A549 (cell line): ENCODE results near the gene RGSL1. TPM values are rescaled to one million over a fixed set of nuclear protein-coding genes. Genes with fewer than 3 reads are reported as not detected.
A peak's percentile ranks its signal among the peaks of the same experiment; 100 is the strongest.

Source experiments
- ATAC-seq, 2 experiments: fragments of 200-7000 bp in 1 of 2; fragments of >200 bp in 1 of 2; cut with Nextera tagmentation in 1 of 2; cut with Tn5 transposase in 1 of 2; 3 replicates each; pipeline versions ENCODE4 v1.8.0 to v1.9.1; 2018 to 2020; ENCODE audit warnings: mild to moderate bottlenecking in 1 of 2, moderate library complexity in 1 of 2
- CTCF ChIA-PET: fragments of 300-600 bp; sonication (Branson Sonifier 250); formaldehyde crosslinking; extraction: SDS; loops from one replicate; lab custom pipeline; 2021; ENCODE audit warnings: antibody characterized with exemption, inconsistent platforms; lab: Yijun Ruan, JAX
- POLR2A ChIA-PET: fragments of 350-600 bp; formaldehyde crosslinking; extraction: SDS; loops from one replicate; lab custom pipeline; 2021; ENCODE audit warnings: antibody characterized with exemption, inconsistent platforms; lab: Yijun Ruan, JAX
- DNase-seq, 2 experiments: peaks; one replicate each; pipeline versions ENCODE4 v3.0.0 to v3.0.0-alpha.2; 2011 to 2016; ENCODE audit warnings: low read depth in 1 of 2, low spot score in 1 of 2
- FAIRE-seq: peaks from 2 replicates; lab custom pipeline; 2011; peaks lifted over from hg19 to GRCh38; lab: Jason Lieb, UNC
- H3K27ac ChIP-seq, 2 experiments: fragments of >200 bp; sonication (Bioruptor Twin); formaldehyde crosslinking; 3 replicates each; pipeline ENCODE4 v1.5.1; 2016 to 2017
- H3K4me1 ChIP-seq: fragments of >200 bp; sonication (Bioruptor Twin); formaldehyde crosslinking; 3 replicates; pipeline ENCODE4 v1.6.1; 2016
- H3K4me2 ChIP-seq: fragments of >200 bp; sonication (Bioruptor Twin); formaldehyde crosslinking; 3 replicates; pipeline ENCODE4 v1.6.1; 2016
- H3K4me3 ChIP-seq: fragments of >200 bp; sonication (Bioruptor Twin); formaldehyde crosslinking; 3 replicates; pipeline ENCODE4 v1.5.1; 2016
- H3K9me3 ChIP-seq: fragments of >200 bp; sonication (Bioruptor Twin); formaldehyde crosslinking; 3 replicates; pipeline ENCODE4 v1.6.1; 2016
- BHLHE40 ChIP-seq: IDR thresholded peaks from 2 replicates; pipeline ENCODE4 v1.6.1; 2012; ENCODE audit warnings: low read depth, low read length, inconsistent platforms
- CEBPB ChIP-seq, 2 experiments: fragments of >200 bp in 1 of 2; sonication (Bioruptor Twin) in 1 of 2; formaldehyde crosslinking in 1 of 2; IDR thresholded peaks; 2 replicates each; pipeline ENCODE4 v1.6.1; 2012 to 2016
- CHD4 ChIP-seq: fragments of 200-600 bp; sonication (generic); IDR thresholded peaks from 2 replicates; pipeline ENCODE4 v1.6.1; 2016; ENCODE audit warnings: antibody characterized with exemption, mild to moderate bottlenecking, borderline replicate concordance
- EHMT2 ChIP-seq: fragments of 200-600 bp; sonication (generic); IDR thresholded peaks from 2 replicates; pipeline ENCODE4 v1.6.1; 2016; ENCODE audit warnings: antibody characterized with exemption, low read depth, mild to moderate bottlenecking, moderate library complexity
- EP300 ChIP-seq, 2 experiments: fragments of >200 bp; sonication (Bioruptor Twin); formaldehyde crosslinking; IDR thresholded peaks; 2 replicates in 1 of 2; 3 replicates in 1 of 2; pipeline ENCODE4 v1.6.1; 2016 to 2017
- ESRRA ChIP-seq: fragments of 150-350 bp; IDR thresholded peaks from 2 replicates; pipeline ENCODE4 v1.6.1; 2014; ENCODE audit warnings: mild to moderate bottlenecking, low read length, borderline replicate concordance
- HOXB5 ChIP-seq: fragments of 250-450 bp; sonication (Bioruptor Pico); IDR thresholded peaks from 2 replicates; pipeline ENCODE4 v1.5.0; 2020; ENCODE audit warnings: mild to moderate bottlenecking, moderate library complexity
- KDM1A ChIP-seq: fragments of 200-600 bp; sonication (generic); IDR thresholded peaks from 2 replicates; pipeline ENCODE4 v1.6.1; 2016; ENCODE audit warnings: low read depth, mild to moderate bottlenecking
- MAFK ChIP-seq: fragments of 450-650 bp; IDR thresholded peaks from 2 replicates; pipeline ENCODE4 v1.6.1; 2014; ENCODE audit not compliant: partially characterized antibody
- MYC ChIP-seq: IDR thresholded peaks from 2 replicates; pipeline ENCODE4 v1.6.1; 2012; ENCODE audit warnings: mild to moderate bottlenecking, inconsistent platforms, low read length, improper control_type of control experiment, borderline replicate concordance
- NFE2L2 ChIP-seq: fragments of 150-350 bp; conservative IDR thresholded peaks from 2 replicates; pipeline ENCODE4 v1.6.1; 2014; ENCODE audit warnings: low read length
- PHF8 ChIP-seq: fragments of 200-600 bp; sonication (generic); IDR thresholded peaks from 2 replicates; pipeline ENCODE4 v1.6.1; 2016; ENCODE audit warnings: low read depth, mild to moderate bottlenecking, antibody characterized with exemption, moderate library complexity, borderline replicate concordance
- RAD21 ChIP-seq, 2 experiments: fragments of >200 bp in 1 of 2; sonication (Bioruptor Twin) in 1 of 2; formaldehyde crosslinking in 1 of 2; IDR thresholded peaks in 1 of 2; conservative IDR thresholded peaks in 1 of 2; 2 replicates in 1 of 2; 3 replicates in 1 of 2; pipeline ENCODE4 v1.6.1; 2012 to 2018; ENCODE audit warnings: inconsistent platforms in 1 of 2
- RCOR1 ChIP-seq: fragments of 150-350 bp; IDR thresholded peaks from 2 replicates; pipeline ENCODE4 v1.6.1; 2014; ENCODE audit warnings: antibody characterized with exemption, low read length, low read depth
- TP53 ChIP-seq: fragments of 250-450 bp; sonication (Bioruptor Pico); IDR thresholded peaks from 2 replicates; pipeline ENCODE4 v1.5.0; 2021; ENCODE audit warnings: mild to moderate bottlenecking, moderate library complexity
- WGBS: methylation state at CpG from one replicate; pipeline ENCODE4 v1.1.6; 2017; ENCODE audit errors: missing lambda C conversion rate; 5-methylcytosine and 5-hydroxymethylcytosine counted together
- polyA plus RNA-seq, 4 experiments: library from polyadenylated mRNA; depleted of rRNA in 3 of 4; stranded (reverse); fragments of >200 nt; fragmentation: RNase III in 1 of 4; extraction: RNeasy Plus Mini Kit Qiagen cat#74134 plus additional on column Dnase treatment in 1 of 4; gene quantifications; 2 replicates in 3 of 4; 3 replicates in 1 of 4; pipeline ENCODE4 v1.2.3, GENCODE V29; 2011 to 2017
- TF ChIP-seq, protein P1 (sequence below): fragments of 450-650 bp; IDR thresholded peaks from 2 replicates; pipeline ENCODE4 v1.6.1; 2014; ENCODE audit warnings: antibody characterized with exemption
- TF ChIP-seq, protein P2 (sequence below): fragments of >200 bp; sonication (Bioruptor Twin); formaldehyde crosslinking; IDR thresholded peaks from 3 replicates; pipeline ENCODE4 v1.5.1; 2016
- TF ChIP-seq, protein P3 (sequence below): IDR thresholded peaks from 2 replicates; pipeline ENCODE4 v1.6.1; 2012
- TF ChIP-seq, protein P4 (sequence below): fragments of 250-450 bp; sonication (Bioruptor Pico); IDR thresholded peaks from 2 replicates; pipeline ENCODE4 v1.5.0; 2021; ENCODE audit warnings: mild to moderate bottlenecking, moderate library complexity, borderline replicate concordance
- TF ChIP-seq, protein P5 (sequence below): fragments of 250-450 bp; sonication (Bioruptor Pico); IDR thresholded peaks from 2 replicates; pipeline ENCODE4 v1.5.0; 2020; ENCODE audit warnings: low read depth, mild to moderate bottlenecking, moderate library complexity

The RGSL1 gene
- polyA plus RNA-seq, 2 of the 4 experiments (the other 2 are of a cell fraction), result not detected

DNA sequence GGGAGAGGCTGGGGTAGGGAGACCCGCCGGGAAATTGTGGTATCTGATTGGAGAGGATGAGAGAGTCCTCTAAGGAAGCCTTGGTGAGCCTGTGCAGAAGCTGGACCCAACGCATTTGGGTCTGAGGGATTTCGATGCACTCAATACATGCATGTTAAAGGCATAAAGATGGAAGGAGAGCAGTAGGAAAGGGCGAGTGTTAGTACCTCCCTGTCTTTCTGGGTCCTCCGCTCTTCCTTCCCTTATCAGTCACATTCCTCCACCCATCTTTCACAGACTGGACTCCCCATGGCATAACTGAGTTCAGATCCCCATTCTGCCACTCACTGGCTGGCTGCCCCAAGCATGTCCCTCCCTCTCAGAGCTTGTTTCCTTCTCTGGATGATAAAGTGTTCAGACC lies 147.0 kb downstream of the RGSL1 start:
- no peak overlapping the region for H3K27ac ChIP-seq
- no peaks in the 10 kb centered on the region for H3K4me1 ChIP-seq
- DNase-seq (no peak), ATAC-seq (no peak), FAIRE-seq (no peak)
- H3K4me3 ChIP-seq, result no peak overlapping the region
- TF ChIP-seq CHD4 (no peak), MAFK (no peak), EHMT2 (no peak)
- WGBS, result 70% methylated on average over 6 of the region's 6 CpGs
- CTCF ChIA-PET, result interaction anchor here (0.7 to 14.3 kb wide), 4 partner anchors 8 to 189 kb away, joined by 3 to 415 read pairs (median 3); partner anchors contain the start of gene NPL
- no peaks in the 10 kb centered on the region for H3K9me3 ChIP-seq
- H3K4me2 ChIP-seq, result no peak overlapping the region
- POLR2A ChIA-PET, result no interaction called here

DNA sequence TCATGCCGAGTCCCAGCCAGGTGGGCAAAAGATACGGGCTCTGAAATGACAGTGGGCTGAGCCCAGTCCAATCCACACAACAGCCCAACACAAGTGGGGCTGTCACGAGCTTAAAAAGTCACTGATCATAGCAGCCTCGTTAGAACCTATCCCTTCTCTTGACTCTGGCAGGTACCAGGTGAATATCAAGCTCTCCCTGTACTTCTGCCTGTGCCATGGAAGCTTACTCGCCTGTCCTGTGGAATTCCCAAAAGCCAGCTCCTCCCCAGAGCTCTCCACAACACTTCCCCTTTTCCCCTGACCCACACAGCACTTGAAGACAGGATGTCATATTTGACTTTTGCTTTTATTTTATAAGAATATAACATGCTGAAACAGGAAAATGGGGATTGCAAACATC lies 148.3 kb downstream of the RGSL1 start:
- WGBS, result 45% methylated on average over 5 of the region's 5 CpGs
- no peaks in the 10 kb centered on the region for H3K4me1 ChIP-seq
- ChIA-PET POLR2A (no interaction called here), CTCF (interaction anchor here (1.0 to 14.3 kb wide), 5 partner anchors 9 to 514 kb away, joined by 3 to 415 read pairs (median 34); partner anchors contain the start of genes NPL and RNASEL)
- TF ChIP-seq KDM1A (no peak), CEBPB (IDR thresholded peaks at IDR 0.05) (no peak), EP300 (IDR thresholded peaks at IDR 0.05) (no peak), CHD4 (no peak), RCOR1 (no peak), NFE2L2 (no peak)
- no peak for DNase-seq
- no peaks in the 10 kb centered on the region for H3K9me3 ChIP-seq
- no peak overlapping the region for H3K4me3 ChIP-seq
- no peak overlapping the region for H3K27ac ChIP-seq
- H3K4me2 ChIP-seq, result no peak overlapping the region
- FAIRE-seq, result no peak
- no peak for ATAC-seq

DNA sequence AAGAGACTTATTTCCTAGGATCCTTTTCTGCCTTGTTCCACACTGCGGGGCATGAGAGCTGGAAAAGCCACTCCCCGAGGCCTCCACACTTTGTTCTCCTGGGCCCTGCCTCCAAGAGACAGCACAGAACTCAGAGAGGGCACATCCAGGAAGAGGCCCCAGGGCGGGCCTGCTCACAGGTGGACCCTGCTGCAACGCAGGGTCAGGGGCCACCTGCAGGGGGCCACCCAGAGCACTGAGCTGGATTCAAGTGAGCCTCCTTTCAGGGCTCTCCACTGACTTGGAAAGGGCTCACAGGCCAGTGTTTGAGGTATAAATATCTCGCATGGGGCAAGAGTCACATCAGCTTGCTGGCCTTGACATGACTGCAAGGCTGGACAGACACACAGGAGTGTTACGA lies 149.4 kb downstream of the RGSL1 start:
- peaks cover 5% of the 10 kb centered on the region; the same call in 1 of the 3 replicates for H3K4me1 ChIP-seq
- CTCF ChIA-PET, result interaction anchor here (1.0 to 14.3 kb wide), 8 partner anchors 10 to 1317 kb away, joined by 3 to 415 read pairs (median 12); partner anchors contain the start of genes NPL and RNASEL
- H3K4me2 ChIP-seq, result no peak overlapping the region
- TF ChIP-seq, protein P1, sequence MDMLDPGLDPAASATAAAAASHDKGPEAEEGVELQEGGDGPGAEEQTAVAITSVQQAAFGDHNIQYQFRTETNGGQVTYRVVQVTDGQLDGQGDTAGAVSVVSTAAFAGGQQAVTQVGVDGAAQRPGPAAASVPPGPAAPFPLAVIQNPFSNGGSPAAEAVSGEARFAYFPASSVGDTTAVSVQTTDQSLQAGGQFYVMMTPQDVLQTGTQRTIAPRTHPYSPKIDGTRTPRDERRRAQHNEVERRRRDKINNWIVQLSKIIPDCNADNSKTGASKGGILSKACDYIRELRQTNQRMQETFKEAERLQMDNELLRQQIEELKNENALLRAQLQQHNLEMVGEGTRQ, result no peak
- TF ChIP-seq ESRRA, result no peak
- TF ChIP-seq, protein P2, sequence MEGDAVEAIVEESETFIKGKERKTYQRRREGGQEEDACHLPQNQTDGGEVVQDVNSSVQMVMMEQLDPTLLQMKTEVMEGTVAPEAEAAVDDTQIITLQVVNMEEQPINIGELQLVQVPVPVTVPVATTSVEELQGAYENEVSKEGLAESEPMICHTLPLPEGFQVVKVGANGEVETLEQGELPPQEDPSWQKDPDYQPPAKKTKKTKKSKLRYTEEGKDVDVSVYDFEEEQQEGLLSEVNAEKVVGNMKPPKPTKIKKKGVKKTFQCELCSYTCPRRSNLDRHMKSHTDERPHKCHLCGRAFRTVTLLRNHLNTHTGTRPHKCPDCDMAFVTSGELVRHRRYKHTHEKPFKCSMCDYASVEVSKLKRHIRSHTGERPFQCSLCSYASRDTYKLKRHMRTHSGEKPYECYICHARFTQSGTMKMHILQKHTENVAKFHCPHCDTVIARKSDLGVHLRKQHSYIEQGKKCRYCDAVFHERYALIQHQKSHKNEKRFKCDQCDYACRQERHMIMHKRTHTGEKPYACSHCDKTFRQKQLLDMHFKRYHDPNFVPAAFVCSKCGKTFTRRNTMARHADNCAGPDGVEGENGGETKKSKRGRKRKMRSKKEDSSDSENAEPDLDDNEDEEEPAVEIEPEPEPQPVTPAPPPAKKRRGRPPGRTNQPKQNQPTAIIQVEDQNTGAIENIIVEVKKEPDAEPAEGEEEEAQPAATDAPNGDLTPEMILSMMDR, result peak; percentile 15; the same call in 2 of the 3 replicates
- TF ChIP-seq, protein P3, sequence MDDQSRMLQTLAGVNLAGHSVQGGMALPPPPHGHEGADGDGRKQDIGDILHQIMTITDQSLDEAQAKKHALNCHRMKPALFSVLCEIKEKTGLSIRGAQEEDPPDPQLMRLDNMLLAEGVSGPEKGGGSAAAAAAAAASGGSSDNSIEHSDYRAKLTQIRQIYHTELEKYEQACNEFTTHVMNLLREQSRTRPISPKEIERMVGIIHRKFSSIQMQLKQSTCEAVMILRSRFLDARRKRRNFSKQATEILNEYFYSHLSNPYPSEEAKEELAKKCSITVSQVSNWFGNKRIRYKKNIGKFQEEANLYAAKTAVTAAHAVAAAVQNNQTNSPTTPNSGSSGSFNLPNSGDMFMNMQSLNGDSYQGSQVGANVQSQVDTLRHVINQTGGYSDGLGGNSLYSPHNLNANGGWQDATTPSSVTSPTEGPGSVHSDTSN, result no peak
- no peak overlapping the region for H3K27ac ChIP-seq
- no peak overlapping the region for H3K4me3 ChIP-seq
- DNase-seq (no peak), FAIRE-seq (no peak), ATAC-seq (peak in 1 of 2 experiments; percentile 39; a peak in 3 of 6 replicates)
- no peaks in the 10 kb centered on the region for H3K9me3 ChIP-seq
- POLR2A ChIA-PET, result interaction anchor here (0.6 kb wide), 1 partner anchor 665 kb away, joined by 9 read pairs; no protein-coding TSS in a partner anchor
- 67% methylated on average over 4 of the region's 6 CpGs for WGBS

DNA sequence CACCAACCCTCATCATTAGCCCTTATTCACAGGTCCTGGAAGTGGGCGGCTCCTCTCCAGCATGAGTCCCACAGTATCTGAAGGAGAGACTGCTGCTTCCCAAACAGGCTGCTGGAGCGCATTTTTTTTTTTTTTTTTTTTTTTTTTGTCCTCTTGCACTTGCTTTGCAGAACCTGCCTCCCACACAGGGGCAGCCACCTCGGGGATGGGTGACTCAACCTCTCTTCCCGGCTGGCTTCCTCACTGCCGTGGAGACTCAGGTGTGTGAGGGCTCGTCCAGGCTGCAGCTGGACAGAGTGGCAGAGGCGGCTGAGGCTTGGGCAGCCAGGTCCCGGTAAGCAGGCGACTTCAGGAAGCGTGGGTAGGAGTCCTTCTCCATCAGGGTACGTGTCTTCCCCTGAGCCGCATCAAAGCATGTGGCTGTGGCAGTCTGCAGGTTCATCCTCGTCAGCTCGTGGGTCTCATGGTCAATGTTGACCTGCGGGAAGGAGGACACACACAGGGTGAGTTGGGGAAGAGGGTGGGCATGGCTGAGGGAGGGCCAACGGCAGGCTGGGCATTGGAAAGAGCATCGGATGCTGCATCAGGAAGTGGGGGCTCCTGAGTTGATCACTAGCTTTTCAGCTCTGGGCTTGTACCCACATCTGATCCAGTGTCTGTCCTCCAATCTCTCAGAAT lies 150.2 kb downstream of the RGSL1 start:
- DNase-seq, result no peak
- Histone ChIP-seq H3K4me1 (peaks cover 8% of the 10 kb centered on the region; the same call in 2 of the 3 replicates), H3K4me2 (no peak overlapping the region), H3K9me3 (no peaks in the 10 kb centered on the region), H3K4me3 (no peak overlapping the region), H3K27ac (no peak overlapping the region)
- ChIA-PET POLR2A (no interaction called here), CTCF (interaction anchor here (0.6 to 14.3 kb wide), 27 partner anchors 9 to 1316 kb away, joined by 3 to 415 read pairs (median 4); partner anchors contain the start of genes NPL and RNASEL)
- no peak for FAIRE-seq
- WGBS, result 80% methylated on average over 16 of the region's 17 CpGs
- no peak for ATAC-seq
- TF ChIP-seq, protein P4, sequence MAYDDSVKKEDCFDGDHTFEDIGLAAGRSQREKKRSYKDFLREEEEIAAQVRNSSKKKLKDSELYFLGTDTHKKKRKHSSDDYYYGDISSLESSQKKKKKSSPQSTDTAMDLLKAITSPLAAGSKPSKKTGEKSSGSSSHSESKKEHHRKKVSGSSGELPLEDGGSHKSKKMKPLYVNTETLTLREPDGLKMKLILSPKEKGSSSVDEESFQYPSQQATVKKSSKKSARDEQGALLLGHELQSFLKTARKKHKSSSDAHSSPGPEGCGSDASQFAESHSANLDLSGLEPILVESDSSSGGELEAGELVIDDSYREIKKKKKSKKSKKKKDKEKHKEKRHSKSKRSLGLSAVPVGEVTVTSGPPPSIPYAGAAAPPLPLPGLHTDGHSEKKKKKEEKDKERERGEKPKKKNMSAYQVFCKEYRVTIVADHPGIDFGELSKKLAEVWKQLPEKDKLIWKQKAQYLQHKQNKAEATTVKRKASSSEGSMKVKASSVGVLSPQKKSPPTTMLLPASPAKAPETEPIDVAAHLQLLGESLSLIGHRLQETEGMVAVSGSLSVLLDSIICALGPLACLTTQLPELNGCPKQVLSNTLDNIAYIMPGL (CRISPR knock-in tag), result no peak
- TF ChIP-seq RCOR1 (no peak), TP53 (CRISPR knock-in tag) (no peak), MYC (no peak), EHMT2 (no peak), BHLHE40 (no peak), HOXB5 (CRISPR knock-in tag) (no peak), RAD21 (conservative IDR thresholded peaks at IDR 0.05 in 1 of 2, IDR thresholded peaks at IDR 0.05 in 1 of 2) (no peak), KDM1A (no peak), PHF8 (no peak)
- TF ChIP-seq, protein P5, sequence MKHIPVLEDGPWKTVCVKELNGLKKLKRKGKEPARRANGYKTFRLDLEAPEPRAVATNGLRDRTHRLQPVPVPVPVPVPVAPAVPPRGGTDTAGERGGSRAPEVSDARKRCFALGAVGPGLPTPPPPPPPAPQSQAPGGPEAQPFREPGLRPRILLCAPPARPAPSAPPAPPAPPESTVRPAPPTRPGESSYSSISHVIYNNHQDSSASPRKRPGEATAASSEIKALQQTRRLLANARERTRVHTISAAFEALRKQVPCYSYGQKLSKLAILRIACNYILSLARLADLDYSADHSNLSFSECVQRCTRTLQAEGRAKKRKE, result no peak
